Activated T-helper 1 cell treated with anti-CD3 and anti-CD28 coated beads, Interleukin-12 subunit alpha, Interleukin-12 subunit beta, Interleukin-2, Interleukin-4 antibody, amounts not matched to agents 30 ng/mL and 10 ng/mL and 1 ng/mL, durations not matched to agents 14 hours and 24 hours and 36 hours (primary cell): ENCODE results near the gene SAMD11. TPM values are rescaled to one million over a fixed set of nuclear protein-coding genes. Genes with fewer than 3 reads are reported as not detected.
"Not testable (repeated sequence)": the region's sequence is repeated elsewhere in the genome, so short reads cannot be mapped to it uniquely, and the experiment has no call there.

Source experiments
- DNase-seq: peaks from one replicate; pipeline ENCODE4 v3.0.0; 2021; ENCODE audit warnings: low spot score
- H3K27ac Mint-ChIP-seq: one replicate; pipeline ENCODE4 v1.8.0; 2021; ENCODE audit warnings: mild to moderate bottlenecking, mixed read lengths
- H3K27me3 Mint-ChIP-seq: one replicate; pipeline ENCODE4 v1.8.0; 2022; ENCODE audit warnings: mild to moderate bottlenecking, moderate library complexity, mixed read lengths; ENCODE audit not compliant: insufficient read depth
- H3K36me3 Mint-ChIP-seq: one replicate; pipeline ENCODE4 v1.8.0; 2021; ENCODE audit warnings: low read depth, mixed read lengths
- H3K4me1 Mint-ChIP-seq: one replicate; pipeline ENCODE4 v1.8.0; 2021; ENCODE audit warnings: low read depth, mixed read lengths
- H3K4me3 Mint-ChIP-seq: one replicate; pipeline ENCODE4 v1.8.0; 2021; ENCODE audit warnings: mild to moderate bottlenecking, moderate library complexity, mixed read lengths
- H3K9me3 Mint-ChIP-seq: one replicate; pipeline ENCODE4 v1.8.0; 2021; ENCODE audit warnings: mixed read lengths
- intact Hi-C: fragments of 100-400 bp; cut with micrococcal nuclease; formaldehyde crosslinking; loops from one replicate; pipeline ENCODE4 v1.15.1; 2024
- total RNA-seq: library from RNA; stranded (reverse); gene quantifications from 2 replicates; pipeline ENCODE4 v1.2.3, GENCODE V29; 2022

SAMD11 gene
- total RNA-seq, 1 donor from 2014 or later: not detected

DNA sequence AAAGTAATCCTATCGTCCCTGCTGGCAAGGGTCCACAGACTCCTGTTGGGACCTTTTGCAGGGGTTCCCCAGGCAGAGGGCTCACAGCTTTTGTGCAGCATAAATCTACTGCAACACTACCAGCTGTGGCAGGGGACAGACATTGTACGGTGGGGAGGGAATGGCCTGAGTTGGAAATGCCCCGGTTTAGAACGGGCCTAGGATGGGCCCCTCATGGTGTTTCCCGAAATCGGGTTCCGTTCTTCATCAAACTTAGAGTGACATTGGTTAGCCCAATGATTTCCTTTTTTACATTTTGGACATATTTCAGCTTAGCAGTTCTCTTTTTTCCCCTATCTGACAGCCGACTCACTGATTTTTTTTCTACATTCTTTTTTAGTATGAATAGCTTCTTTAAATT, 26.5 kb upstream of the SAMD11 start:
- Mint-ChIP-seq H3K27me3 (peaks cover 43% of the 10 kb centered on the region), H3K4me1 (peaks cover 10% of the 10 kb centered on the region)
- DNase-seq: no peak

DNA sequence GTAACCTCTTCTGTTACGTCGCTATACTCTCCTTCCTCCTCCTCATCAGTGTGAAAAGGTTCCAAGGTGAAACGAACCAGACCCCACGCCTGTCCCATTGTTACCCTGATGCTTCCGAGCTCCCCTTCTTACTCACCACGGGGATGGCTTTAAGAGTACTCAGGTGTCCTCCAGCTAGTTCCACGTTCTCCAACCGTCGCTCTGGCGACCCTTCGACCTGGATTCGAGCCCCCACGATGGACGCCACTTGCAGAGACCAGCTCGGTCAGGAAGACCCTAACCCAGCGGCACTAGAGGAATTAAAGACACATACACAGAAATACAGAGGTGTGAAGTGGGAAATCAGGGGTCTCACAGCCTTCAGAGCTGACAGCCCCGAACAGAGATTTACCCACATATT, 25.8 kb upstream of the SAMD11 start:
- intact Hi-C loops, H3K27ac Mint-ChIP-seq, H3K4me3 Mint-ChIP-seq, DNase-seq, H3K36me3 Mint-ChIP-seq: not testable (repeated sequence)
- H3K27me3 Mint-ChIP-seq: peaks cover 43% of the 10 kb centered on the region
- peaks cover 17% of the 10 kb centered on the region for H3K9me3 Mint-ChIP-seq
- H3K4me1 Mint-ChIP-seq: peaks cover 10% of the 10 kb centered on the region

More for the DNA sequence above, 26.5 kb upstream of the SAMD11 start:
- intact Hi-C loops: no loop called here
- H3K27ac Mint-ChIP-seq: no peak overlapping the region
- H3K36me3 Mint-ChIP-seq: peaks cover 2% of the 10 kb centered on the region
- peaks cover 17% of the 10 kb centered on the region for H3K9me3 Mint-ChIP-seq
- no peak overlapping the region for H3K4me3 Mint-ChIP-seq

DNA sequence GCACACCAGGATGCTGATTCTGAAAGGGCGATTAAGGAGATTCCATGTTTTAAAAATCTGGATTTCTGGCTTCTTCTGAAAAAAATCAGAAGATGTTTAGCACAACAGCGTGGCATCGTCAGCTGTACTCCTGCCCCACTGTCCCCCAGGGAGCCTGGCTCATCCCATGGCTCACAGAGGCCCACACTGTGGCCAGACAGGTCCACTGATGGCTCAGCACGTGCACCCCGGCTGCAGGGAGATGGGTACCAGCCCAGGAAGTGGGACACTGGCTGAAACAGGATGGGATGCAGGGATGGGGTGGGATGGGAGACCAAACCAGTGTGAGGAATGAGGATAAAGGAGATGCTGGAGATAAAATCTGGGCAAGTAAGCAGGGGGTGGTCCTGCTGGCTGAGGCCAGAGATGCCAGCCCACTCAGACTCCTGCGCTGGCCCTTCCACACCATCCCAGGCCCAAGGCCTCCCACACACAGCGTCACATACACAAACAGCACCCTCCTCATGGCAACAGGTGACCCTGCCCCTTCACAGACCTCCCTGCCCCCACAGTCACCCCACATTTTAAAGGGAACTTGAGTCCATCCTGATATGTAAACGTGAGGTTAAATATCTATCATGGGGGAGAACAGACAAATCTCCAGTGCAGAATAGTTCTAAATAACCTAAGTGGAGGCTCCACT, 23.9 kb upstream of the SAMD11 start:
- peaks cover 39% of the 10 kb centered on the region for H3K27me3 Mint-ChIP-seq
- H3K36me3 Mint-ChIP-seq: peaks cover 2% of the 10 kb centered on the region
- H3K4me1 Mint-ChIP-seq: peaks cover 10% of the 10 kb centered on the region
- H3K4me3 Mint-ChIP-seq: no peak overlapping the region
- H3K9me3 Mint-ChIP-seq: peaks cover 17% of the 10 kb centered on the region
- intact Hi-C loops: loop anchor here (5.0 kb wide), 1 partner anchor 58 kb away; the partner anchor contains the start of gene NOC2L
- H3K27ac Mint-ChIP-seq: no peak overlapping the region
- no peak for DNase-seq

DNA sequence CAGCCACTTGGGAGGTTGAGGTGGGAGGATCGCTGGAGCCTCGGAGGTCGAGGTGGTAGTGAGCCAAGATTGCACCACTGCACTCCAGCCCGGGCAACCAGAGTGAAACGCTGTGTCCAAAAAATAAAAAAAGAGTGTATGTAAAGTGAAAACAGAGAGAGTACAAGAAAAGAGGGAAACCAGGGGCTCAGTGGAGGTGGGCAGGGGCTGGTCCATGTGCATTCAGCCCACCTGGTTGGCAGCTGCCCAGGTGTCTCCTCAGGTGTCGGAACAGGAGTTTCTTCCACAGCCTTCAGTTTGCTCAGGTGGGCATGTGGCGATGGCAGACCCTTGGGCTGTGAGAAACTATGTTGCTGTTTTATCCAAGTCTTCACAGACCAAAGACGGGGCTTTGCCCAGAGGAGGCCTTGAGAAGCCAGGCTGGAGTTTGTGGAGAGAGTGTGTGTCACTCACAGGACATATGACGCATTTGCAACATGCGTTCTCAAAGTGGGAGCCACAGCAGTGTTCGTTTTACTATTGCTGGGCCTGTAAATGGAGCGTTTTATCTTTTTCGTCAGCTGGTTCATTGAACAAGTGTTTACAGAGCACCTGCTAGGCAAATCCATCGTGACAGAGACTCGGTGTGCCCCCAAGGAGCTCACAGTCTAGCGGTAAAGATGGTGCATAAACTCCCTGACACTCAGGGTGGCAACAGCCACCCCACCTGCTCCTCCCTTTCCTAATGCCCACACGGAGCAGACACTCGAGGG, 22.4 kb upstream of the SAMD11 start:
- Mint-ChIP-seq H3K27me3 (peaks cover 47% of the 10 kb centered on the region), H3K4me1 (peaks cover 15% of the 10 kb centered on the region), H3K27ac (no peak overlapping the region), H3K36me3 (peaks cover 2% of the 10 kb centered on the region), H3K4me3 (no peak overlapping the region), H3K9me3 (peaks cover 17% of the 10 kb centered on the region)
- intact Hi-C loops: loop anchor here (5.0 kb wide), 1 partner anchor 56 kb away; the partner anchor contains the start of gene NOC2L
- no peak for DNase-seq

DNA sequence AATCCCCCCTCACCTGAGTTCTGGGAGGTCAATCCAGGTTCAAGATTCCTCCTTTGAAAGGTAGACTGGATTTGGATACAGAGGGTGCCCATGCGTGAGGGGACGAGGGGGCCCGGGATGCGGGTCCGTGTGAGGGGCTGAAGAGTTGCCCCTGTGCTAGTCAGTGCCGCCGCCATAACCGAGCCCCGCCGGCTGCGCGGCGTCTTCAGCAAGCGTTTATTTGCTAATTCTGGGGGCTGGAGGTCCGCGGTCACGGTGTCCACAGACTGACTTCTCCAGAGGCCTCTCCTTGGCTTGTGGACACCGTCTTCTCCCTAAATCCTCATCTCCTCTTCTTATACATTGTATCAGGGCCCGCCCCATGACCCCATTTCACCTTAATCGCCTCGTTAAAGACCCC, 20.9 kb upstream of the SAMD11 start:
- Mint-ChIP-seq H3K27me3 (peaks cover 46% of the 10 kb centered on the region), H3K4me1 (peaks cover 15% of the 10 kb centered on the region), H3K36me3 (peaks cover 2% of the 10 kb centered on the region), H3K27ac (no peak overlapping the region), H3K4me3 (no peak overlapping the region), H3K9me3 (peaks cover 10% of the 10 kb centered on the region)
- no peak for DNase-seq
- intact Hi-C loops: loop anchor here (5.0 kb wide), 1 partner anchor 54 kb away; the partner anchor contains the start of gene NOC2L

DNA sequence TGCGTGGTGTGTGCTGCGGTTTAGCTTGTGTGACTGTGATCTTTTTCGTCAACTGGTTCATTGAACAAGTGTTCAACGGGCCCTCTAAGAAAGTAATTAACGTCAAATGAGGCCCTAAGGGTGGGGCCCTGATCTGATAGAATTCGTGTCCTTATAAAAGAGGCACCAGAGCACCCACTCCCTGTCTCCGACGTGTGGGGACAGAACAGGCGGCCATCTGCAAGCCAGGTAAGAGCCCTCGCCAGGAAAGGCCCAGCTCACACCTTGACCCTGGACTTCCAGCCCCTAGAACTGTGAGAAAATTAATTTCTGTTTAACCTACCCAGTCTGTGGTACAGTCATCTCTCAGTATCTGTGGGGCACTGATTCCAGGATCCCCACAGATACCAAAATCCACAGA, 20.4 kb upstream of the SAMD11 start:
- peak overlapping the region; percentile 26 for H3K4me3 Mint-ChIP-seq
- intact Hi-C loops: loop anchor here (5.0 kb wide), 1 partner anchor 54 kb away; the partner anchor contains the start of gene NOC2L
- H3K4me1 Mint-ChIP-seq: peaks cover 11% of the 10 kb centered on the region
- H3K27ac Mint-ChIP-seq: no peak overlapping the region
- peaks cover 5% of the 10 kb centered on the region for H3K9me3 Mint-ChIP-seq
- H3K27me3 Mint-ChIP-seq: peaks cover 47% of the 10 kb centered on the region
- H3K36me3 Mint-ChIP-seq: no peaks in the 10 kb centered on the region
- DNase-seq: no peak

DNA sequence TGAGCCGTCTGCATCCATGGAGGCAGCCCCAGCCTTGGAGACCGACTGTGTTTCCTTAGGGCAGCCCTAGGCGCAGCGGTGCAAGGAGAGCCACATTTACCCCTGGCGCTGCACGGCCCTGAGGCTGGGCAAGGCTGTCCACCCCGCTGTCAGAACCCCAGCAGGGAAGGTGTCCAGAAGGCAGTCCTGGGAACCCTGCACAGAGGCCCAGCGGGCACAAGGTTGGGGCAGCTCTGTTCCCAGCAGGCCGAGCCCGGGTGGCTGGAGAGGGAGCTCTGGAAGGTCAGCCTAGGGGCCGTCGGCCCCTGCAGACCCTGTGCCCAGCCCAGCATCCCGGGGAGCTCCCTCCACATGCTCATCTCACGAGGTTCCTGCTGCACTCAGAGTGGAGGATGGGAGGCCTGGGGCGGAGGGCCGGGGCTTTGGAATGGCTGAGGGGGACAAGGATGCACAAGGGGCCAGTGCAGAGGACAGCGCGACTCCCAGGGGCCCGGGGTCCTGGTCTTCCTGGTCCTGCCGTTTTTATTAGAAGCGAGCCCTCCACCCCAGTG, 19.9 kb upstream of the SAMD11 start:
- H3K36me3 Mint-ChIP-seq: no peaks in the 10 kb centered on the region
- H3K4me1 Mint-ChIP-seq: peaks cover 6% of the 10 kb centered on the region
- no peak for DNase-seq
- peaks cover 43% of the 10 kb centered on the region for H3K27me3 Mint-ChIP-seq
- no peak overlapping the region for H3K27ac Mint-ChIP-seq
- intact Hi-C loops: loop anchor here (2.0 to 5.0 kb wide), 4 partner anchors 13 to 73 kb away; partner anchors contain the start of gene NOC2L
- peak overlapping the region; percentile 26 for H3K4me3 Mint-ChIP-seq
- no peaks in the 10 kb centered on the region for H3K9me3 Mint-ChIP-seq

DNA sequence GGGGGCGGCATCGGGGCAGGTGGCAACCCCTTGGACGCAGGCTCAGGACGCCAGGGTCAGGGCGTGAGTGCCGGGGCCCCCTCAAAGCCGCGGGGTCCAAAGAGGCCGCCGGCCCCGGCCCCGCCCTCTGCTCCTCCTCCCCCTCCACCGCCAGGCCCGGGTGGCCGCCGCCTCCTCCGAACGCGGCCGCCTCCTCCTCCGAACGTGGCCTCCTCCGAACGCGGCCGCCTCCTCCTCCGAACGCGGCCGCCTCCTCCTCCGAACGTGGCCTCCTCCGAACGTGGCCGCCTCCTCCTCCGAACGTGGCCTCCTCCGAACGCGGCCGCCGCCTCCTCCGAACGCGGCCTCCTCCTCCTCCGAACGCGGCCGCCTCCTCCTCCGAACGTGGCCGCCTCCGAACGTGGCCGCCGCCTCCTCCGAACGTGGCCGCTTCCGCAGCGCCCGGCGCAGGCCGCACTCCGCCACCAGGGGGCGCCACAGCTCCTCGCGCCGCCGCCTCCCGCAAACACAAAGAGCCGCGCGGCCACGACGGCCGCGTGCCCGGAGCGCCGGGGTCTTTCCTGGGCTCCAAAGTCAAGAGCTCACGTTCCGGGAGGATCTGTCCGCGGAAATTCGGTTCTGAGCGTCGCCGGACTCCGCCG, 19.3 kb upstream of the SAMD11 start:
- H3K27ac Mint-ChIP-seq: no peak overlapping the region
- peak overlapping the region; percentile 45 for H3K4me3 Mint-ChIP-seq
- no peaks in the 10 kb centered on the region for H3K36me3 Mint-ChIP-seq
- H3K27me3 Mint-ChIP-seq: peaks cover 40% of the 10 kb centered on the region
- peaks cover 5% of the 10 kb centered on the region for H3K4me1 Mint-ChIP-seq
- intact Hi-C loops: loop anchor here (2.0 to 5.0 kb wide), 4 partner anchors 14 to 72 kb away; partner anchors contain the start of gene NOC2L
- peak; percentile 83 for DNase-seq
- no peaks in the 10 kb centered on the region for H3K9me3 Mint-ChIP-seq

DNA sequence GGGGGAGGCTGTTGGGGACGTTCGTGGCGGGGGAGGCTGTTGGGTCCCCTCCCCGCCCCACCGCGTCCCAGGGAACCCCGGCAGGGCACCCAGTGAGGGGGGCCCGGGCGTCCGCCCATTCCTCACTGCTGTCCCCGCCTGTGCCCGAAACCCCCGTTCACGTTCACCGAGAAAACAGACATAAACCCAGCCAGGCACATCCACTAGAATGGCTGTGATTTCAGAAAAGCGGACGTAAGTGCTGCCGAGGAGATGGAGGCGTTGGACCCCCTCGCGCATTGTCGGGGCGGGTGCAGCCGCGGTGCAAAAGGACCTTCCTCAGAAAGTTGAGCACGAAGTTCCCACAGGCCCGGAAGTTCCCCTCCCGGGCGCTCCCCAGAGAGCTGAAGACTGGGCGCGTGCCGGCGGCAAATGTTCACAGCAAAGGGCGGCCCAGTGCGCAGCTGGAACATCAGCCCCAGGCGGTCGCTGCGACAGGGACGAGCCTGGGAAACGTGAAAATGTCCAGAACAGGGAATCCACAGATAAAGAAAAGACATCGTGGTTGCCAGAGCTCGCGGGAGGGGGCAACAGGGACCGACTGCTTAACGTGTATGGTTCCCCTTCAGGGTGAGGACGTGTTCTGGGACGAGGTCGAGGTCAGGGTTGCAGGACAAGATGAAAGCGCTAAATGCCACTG, 18.5 kb upstream of the SAMD11 start:
- intact Hi-C loops: loop anchor here (2.0 kb wide), 3 partner anchors 14 to 72 kb away; no protein-coding TSS in a partner anchor
- H3K27me3 Mint-ChIP-seq: peaks cover 40% of the 10 kb centered on the region
- no peak overlapping the region for H3K27ac Mint-ChIP-seq

DNA sequence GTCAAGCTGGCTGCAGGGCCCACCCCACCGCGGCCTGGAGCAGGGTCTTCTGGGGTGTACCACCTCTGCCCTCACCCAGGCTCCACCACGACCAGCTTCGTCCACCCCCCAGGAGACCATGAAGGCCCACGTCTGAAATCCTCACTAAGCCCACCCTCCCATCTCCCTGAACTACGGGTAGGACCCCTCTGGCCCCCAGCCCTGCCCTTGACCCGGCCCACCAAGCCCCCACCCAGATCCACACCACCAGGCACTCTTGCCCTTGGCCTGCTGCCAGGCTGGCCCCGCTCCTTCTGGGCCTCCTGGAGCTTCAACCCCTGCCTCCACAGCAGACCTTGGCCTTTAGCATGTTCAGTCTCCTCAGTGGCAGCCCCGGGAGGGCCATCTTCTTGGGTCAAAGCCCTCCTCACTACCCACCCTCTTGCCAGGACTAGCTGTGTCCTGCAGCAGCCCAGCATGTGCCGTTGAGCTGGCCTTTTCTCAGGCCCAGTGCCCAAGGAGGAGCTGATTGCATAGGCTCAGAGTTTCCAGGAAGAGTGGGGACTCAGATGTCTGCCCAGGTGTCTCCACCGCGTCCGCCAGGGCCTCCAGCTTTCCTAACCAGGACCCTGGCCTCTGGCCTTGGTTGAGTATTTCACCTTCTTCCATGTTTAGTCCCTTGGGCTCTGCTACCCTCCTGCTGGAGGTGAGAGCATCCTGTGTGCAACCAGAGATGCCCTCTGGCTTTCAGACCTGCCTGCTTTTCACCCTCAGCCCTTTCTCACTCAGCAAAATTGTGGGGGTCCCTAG, 17.7 kb upstream of the SAMD11 start:
- no peak overlapping the region for H3K4me3 Mint-ChIP-seq
- H3K27me3 Mint-ChIP-seq: peaks cover 46% of the 10 kb centered on the region
- no peaks in the 10 kb centered on the region for H3K36me3 Mint-ChIP-seq
- no peak overlapping the region for H3K27ac Mint-ChIP-seq
- H3K9me3 Mint-ChIP-seq: no peaks in the 10 kb centered on the region
- DNase-seq: no peak
- H3K4me1 Mint-ChIP-seq: peaks cover 5% of the 10 kb centered on the region
- intact Hi-C loops: loop anchor here (2.0 kb wide), 3 partner anchors 15 to 71 kb away; no protein-coding TSS in a partner anchor

More for the DNA sequence above, 18.5 kb upstream of the SAMD11 start:
- no peak for DNase-seq
- Mint-ChIP-seq H3K9me3 (no peaks in the 10 kb centered on the region), H3K4me1 (peaks cover 5% of the 10 kb centered on the region), H3K36me3 (no peaks in the 10 kb centered on the region), H3K4me3 (peak overlapping the region; percentile 65)

DNA sequence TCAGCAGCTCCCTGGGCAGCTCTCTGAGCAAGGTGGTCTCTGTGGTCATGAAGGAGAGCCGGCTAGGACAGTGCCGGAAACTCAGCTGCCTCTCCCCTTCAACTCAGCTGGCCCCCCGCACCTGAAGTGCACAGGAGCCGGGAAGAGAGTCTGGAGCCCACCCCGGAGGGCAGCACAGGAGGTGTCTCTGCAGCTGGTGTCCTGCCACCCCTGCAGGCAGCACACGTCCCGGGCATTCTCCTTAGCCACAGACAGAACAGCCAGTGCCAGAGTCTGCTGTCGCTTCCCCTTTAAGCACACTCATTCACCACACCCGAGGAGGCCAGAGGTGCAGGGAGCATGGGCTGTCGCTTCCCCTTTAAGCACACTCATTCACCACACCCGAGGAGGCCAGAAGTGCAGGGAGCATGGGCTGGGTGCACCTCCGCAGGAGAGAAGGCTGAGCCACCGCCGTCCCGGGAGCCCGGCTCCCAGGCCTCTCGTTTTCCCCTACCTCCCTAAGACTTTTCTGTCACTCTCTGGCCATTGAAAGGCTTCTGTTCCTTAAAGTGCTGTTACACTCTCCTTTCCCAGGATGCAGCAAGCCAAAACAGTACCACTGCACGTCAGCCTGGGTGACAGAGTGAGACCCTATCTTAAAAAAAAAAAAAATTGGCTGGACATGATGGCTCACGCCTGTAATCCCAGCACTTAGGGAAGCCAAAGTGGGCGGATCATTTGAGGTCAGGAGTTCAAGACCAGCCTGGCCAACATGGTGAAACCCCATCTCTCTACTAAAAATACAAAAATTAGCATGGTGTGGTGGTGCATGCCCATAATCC, 16.9 kb upstream of the SAMD11 start:
- peaks cover 54% of the 10 kb centered on the region for H3K27me3 Mint-ChIP-seq

More for the DNA sequence above, 16.9 kb upstream of the SAMD11 start:
- Mint-ChIP-seq H3K4me1 (peaks cover 5% of the 10 kb centered on the region), H3K27ac (no peak overlapping the region), H3K4me3 (no peak overlapping the region), H3K9me3 (no peaks in the 10 kb centered on the region), H3K36me3 (no peaks in the 10 kb centered on the region)
- intact Hi-C loops: no loop called here
- no peak for DNase-seq
